Fibroblast of lung (primary cell): ENCODE measurements around the gene THBS1.

ENCODE experiments used
- EZH2 ChIP-seq: IDR thresholded peaks from 2 replicates; pipeline ENCODE4 v1.5.1; 2012; ENCODE audit warnings: low read length, control low read depth, mild to moderate bottlenecking; ENCODE audit errors: missing control alignments
- TF ChIP-seq, protein P1 (sequence below), 2 donors: IDR thresholded peaks in 1 of 2; conservative IDR thresholded peaks in 1 of 2; 1 replicate in 1 of 2; 2 replicates in 1 of 2; pipeline ENCODE4 v1.5.1; 2011 to 2012; ENCODE audit warnings: low read length in 2 of 2, control low read depth in 1 of 2, inconsistent platforms in 1 of 2, low read depth in 1 of 2, mild to moderate bottlenecking in 1 of 2

DNA sequence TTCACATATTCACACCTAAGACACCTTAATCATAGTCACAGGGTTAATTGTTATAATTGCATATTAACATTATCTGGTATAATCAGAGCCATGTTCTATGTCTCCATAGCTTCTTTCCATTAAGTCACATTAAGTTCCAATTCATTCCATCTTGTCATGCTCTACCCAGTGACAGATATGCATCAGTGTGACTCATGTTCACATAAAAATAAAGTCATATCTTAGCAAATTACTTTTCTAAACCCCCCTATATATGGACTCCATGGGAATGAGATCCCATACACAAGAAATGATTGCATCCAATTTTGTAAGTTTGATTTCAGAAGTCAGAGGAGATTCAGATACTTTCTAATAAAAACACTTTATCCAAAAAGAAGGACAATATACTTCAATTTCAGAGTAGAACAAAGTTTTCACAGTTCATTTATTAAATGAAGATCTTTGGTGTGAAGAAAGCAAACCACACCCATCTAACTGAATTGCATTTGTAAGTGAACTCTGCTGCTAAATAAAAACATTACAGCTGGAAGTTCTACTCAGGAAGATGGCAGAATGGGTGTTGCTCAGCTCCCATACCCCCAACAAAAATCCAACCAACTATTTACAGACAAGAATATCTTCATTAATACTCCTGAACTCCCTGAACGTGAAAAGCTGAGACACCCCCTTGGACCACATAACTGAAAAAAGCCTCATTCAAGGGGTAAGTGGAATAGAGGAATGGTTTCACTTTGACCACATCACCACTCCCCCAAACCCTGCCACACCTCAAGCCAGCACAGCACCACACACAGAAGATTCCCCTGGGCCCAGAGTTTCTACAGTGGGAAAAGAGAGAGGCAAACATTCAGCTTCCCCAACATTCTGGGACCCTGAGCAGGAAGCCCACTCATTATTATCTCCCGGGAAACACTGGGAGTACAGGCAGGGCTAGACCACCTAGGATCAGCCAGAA lies 27.6 kb downstream of the THBS1 start:
- no peak for TF ChIP-seq EZH2
- TF ChIP-seq, protein P1, sequence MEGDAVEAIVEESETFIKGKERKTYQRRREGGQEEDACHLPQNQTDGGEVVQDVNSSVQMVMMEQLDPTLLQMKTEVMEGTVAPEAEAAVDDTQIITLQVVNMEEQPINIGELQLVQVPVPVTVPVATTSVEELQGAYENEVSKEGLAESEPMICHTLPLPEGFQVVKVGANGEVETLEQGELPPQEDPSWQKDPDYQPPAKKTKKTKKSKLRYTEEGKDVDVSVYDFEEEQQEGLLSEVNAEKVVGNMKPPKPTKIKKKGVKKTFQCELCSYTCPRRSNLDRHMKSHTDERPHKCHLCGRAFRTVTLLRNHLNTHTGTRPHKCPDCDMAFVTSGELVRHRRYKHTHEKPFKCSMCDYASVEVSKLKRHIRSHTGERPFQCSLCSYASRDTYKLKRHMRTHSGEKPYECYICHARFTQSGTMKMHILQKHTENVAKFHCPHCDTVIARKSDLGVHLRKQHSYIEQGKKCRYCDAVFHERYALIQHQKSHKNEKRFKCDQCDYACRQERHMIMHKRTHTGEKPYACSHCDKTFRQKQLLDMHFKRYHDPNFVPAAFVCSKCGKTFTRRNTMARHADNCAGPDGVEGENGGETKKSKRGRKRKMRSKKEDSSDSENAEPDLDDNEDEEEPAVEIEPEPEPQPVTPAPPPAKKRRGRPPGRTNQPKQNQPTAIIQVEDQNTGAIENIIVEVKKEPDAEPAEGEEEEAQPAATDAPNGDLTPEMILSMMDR (conservative IDR thresholded peaks at IDR 0.05 in 1 of 2, IDR thresholded peaks at IDR 0.05 in 1 of 2; ENCODE audit: low read depth in 1 of 2, low read length in 2 of 2) = no peak
